HEK293T (cell line): Measurements from ENCODE around the gene PRR5.

Experiments used
- FOXM1 ChIP-seq: fragments of 450-650 bp; IDR thresholded peaks from 2 replicates; pipeline ENCODE4 v1.6.1; 2017; ENCODE audit warnings: mild to moderate bottlenecking, borderline replicate concordance
- NFRKB ChIP-seq: fragments of 450-650 bp; IDR thresholded peaks from 2 replicates; pipeline ENCODE4 v1.6.1; 2016; ENCODE audit warnings: mild to moderate bottlenecking, moderate library complexity
- TARDBP ChIP-seq: fragments of 450-650 bp; IDR thresholded peaks from 2 replicates; pipeline ENCODE4 v1.6.1; 2016
- ZNF384 ChIP-seq: fragments of 450-650 bp; IDR thresholded peaks from 2 replicates; pipeline ENCODE4 v1.6.1; 2016
- TF ChIP-seq, protein P1 (sequence below): fragments of 450-650 bp; IDR thresholded peaks from 2 replicates; pipeline ENCODE4 v1.6.1; 2016

DNA sequence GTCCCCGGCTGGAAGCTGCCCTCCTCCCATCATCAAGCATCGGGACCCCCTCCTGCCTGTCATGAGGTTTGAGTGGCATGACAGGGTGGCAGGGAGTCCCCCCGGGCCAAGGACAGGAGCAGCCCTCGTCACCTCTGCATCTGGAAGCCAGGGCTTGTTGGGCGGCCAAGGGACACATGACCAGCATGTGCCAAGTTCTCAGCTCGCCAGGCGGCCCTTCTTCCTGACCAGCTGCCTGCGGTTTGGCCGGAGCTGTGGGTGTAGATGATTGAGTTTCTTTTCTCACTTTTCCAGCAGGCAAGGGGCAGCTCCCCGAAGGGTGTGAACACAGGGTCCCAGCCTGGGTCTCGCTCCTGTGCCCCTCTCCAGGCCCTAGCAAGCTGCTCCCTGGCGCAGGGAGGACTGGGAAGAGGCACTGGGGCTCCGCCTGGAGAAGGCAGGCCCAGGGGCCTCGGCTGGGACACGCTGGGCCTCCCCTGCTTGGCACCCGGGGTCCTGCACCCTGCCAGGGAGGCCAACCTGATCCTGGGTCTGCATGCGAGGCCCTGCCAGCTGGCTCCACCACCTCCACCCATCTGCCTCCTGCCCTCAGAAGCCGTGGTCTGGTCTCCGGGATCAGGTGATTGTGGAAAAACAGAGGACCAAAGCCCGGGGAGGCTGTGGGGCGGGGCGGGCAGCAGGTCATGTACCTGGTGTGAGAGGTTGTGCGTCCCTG is 63.7 kb downstream of the PRR5 start:
- no peak for TF ChIP-seq ZNF384
- no peak for TF ChIP-seq TARDBP
- TF ChIP-seq NFRKB, result no peak
- no peak for TF ChIP-seq FOXM1
- TF ChIP-seq, protein P1, sequence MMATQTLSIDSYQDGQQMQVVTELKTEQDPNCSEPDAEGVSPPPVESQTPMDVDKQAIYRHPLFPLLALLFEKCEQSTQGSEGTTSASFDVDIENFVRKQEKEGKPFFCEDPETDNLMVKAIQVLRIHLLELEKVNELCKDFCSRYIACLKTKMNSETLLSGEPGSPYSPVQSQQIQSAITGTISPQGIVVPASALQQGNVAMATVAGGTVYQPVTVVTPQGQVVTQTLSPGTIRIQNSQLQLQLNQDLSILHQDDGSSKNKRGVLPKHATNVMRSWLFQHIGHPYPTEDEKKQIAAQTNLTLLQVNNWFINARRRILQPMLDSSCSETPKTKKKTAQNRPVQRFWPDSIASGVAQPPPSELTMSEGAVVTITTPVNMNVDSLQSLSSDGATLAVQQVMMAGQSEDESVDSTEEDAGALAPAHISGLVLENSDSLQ, result no peak
